Upper lobe of right lung (tissue), 1 donor: ENCODE measurements around the gene CAPN9. TPM values are rescaled to one million over a fixed set of nuclear protein-coding genes. Genes with fewer than 3 reads are reported as not detected.

Source experiments
- ATAC-seq: fragments of 200-7000 bp; cut with Tn5 transposase; one replicate; pipeline ENCODE4 v1.9.1; 2020; ENCODE audit warnings: mild to moderate bottlenecking, moderate library complexity
- DNase-seq: peaks from one replicate; pipeline ENCODE4 v3.0.0-alpha.2; 2020
- H3K27ac ChIP-seq: fragments of 200-600 bp; one replicate; pipeline ENCODE4 v1.8.0; 2022
- H3K27me3 ChIP-seq: fragments of 200-600 bp; one replicate; pipeline ENCODE4 v1.8.0; 2022; ENCODE audit warnings: mild to moderate bottlenecking
- H3K36me3 ChIP-seq: fragments of 200-600 bp; one replicate; pipeline ENCODE4 v1.8.0; 2022
- H3K4me1 ChIP-seq: fragments of 200-600 bp; one replicate; pipeline ENCODE4 v1.8.0; 2022
- H3K4me3 ChIP-seq: fragments of 200-600 bp; one replicate; pipeline ENCODE4 v1.8.0; 2022; ENCODE audit warnings: mild to moderate bottlenecking
- H3K9me3 ChIP-seq: fragments of 200-600 bp; one replicate; pipeline ENCODE4 v1.8.0; 2022
- CTCF ChIP-seq: fragments of 200-600 bp; IDR thresholded peaks from one replicate; pipeline ENCODE4 v1.8.0; 2022; ENCODE audit warnings: antibody characterized with exemption
- intact Hi-C: fragments of 100-400 bp; cut with DNase I; formaldehyde crosslinking; loops from one replicate; pipeline ENCODE4 v1.11.0; 2022
- total RNA-seq: library from RNA; stranded (reverse); fragmentation: NEBNext Ultra II Directional; extraction: Animal tissue kit (Norgen Biotek cat#: 25700); gene quantifications from one replicate; pipeline ENCODE4 v1.2.1, GENCODE V29; 2021
- donor health status: DM: no; HTN: yes; CAD: no; lungs with severe emphysema.

The CAPN9 gene
- total RNA-seq, 1 donor from 2014 or later: 21.8 TPM

DNA sequence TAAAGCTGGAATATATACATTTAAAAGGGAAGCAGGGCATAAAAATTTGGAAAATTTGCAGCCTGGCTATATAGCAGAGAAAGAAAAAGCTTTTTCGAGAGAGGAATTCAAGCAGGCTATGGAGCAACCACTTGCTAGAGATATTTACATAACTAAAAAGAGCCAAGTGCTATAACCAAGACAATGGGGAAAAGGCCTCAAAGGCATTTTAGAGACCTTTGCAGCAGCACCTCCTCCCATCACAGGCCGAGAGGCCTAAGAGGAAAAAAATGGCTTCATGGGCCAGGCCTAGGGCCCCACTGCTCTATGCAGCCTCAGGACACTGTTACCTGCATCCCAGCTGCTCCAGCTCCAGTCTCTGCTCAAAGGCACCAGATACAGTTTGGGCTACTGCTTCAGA lies 37.0 kb downstream of the CAPN9 start:
- Histone ChIP-seq H3K27ac (no peak overlapping the region), H3K4me3 (no peak overlapping the region), H3K4me1 (no peaks in the 10 kb centered on the region), H3K9me3 (no peaks in the 10 kb centered on the region), H3K27me3 (no peaks in the 10 kb centered on the region), H3K36me3 (no peaks in the 10 kb centered on the region)
- intact Hi-C loops: no loop called here
- TF ChIP-seq CTCF: no peak
- DNase-seq (no peak), ATAC-seq (no peak)

- DNase-seq (no peak), ATAC-seq (no peak)
- H3K27ac ChIP-seq: no peak overlapping the region
- no peak overlapping the region for H3K4me3 ChIP-seq
- TF ChIP-seq CTCF: no peak
- H3K9me3 ChIP-seq: no peaks in the 10 kb centered on the region
- no peaks in the 10 kb centered on the region for H3K36me3 ChIP-seq
- no peaks in the 10 kb centered on the region for H3K4me1 ChIP-seq
- intact Hi-C loops: no loop called here
- no peaks in the 10 kb centered on the region for H3K27me3 ChIP-seq
Observed at GRCh38 chr1:230785636-230786384, 38.6 kb downstream of the CAPN9 start.

DNA sequence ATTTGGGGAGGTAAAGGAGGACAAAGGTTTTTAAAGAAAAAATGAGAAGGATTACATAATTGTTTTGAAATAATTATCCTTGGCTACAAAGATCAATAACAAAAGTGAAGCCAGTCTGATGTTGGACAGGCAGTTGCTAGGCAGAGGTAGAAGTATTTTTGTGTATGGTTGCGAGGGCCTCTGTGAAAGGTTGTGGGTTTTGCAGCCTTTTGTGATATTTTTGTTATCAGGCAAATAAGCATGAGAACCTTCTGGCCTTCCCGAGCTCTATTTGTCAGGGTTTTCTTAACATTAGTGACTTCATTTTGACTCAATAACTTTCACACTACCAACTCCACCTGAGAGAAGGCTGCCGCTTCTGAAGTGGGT lies 39.2 kb downstream of the CAPN9 start:
- Histone ChIP-seq H3K36me3 (no peaks in the 10 kb centered on the region), H3K9me3 (no peaks in the 10 kb centered on the region), H3K27ac (no peak overlapping the region), H3K27me3 (no peaks in the 10 kb centered on the region), H3K4me1 (no peaks in the 10 kb centered on the region), H3K4me3 (no peak overlapping the region)
- ATAC-seq (no peak), DNase-seq (no peak)
- no peak for TF ChIP-seq CTCF
- intact Hi-C loops: no loop called here

DNA sequence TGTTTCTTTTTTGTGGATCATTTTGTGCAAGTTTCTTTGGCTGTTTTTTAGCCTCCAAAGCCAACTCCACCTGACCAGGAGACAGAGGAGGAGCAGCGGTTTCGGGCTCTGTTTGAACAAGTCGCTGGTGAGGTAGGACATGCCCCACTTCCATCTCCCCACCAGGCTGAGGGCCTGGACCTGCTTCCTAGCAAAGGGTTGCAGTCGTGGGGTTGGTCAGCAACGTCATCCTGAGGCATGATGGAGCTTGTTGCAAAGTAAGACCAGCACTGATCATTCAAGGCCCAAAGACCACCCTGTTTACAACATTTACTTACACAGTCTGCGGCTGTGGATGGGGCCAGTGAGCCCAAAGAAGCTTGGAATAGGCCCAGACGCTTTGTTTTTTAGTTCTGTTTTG lies 40.3 kb downstream of the CAPN9 start:
- no peak for TF ChIP-seq CTCF
- H3K27ac ChIP-seq: no peak overlapping the region
- no peaks in the 10 kb centered on the region for H3K27me3 ChIP-seq
- no peak overlapping the region for H3K4me3 ChIP-seq
- DNase-seq (no peak), ATAC-seq (no peak)
- intact Hi-C loops: no loop called here
- no peaks in the 10 kb centered on the region for H3K9me3 ChIP-seq
- no peaks in the 10 kb centered on the region for H3K4me1 ChIP-seq
- no peaks in the 10 kb centered on the region for H3K36me3 ChIP-seq

GRCh38 chr1:230788561-230789275 lies 41.5 kb downstream of the CAPN9 start:
- intact Hi-C loops: no loop called here
- no peak for TF ChIP-seq CTCF
- DNase-seq: no peak

More at GRCh38 chr1:230788561-230789275, 41.5 kb downstream of the CAPN9 start:
- Histone ChIP-seq H3K4me3 (no peak overlapping the region), H3K36me3 (no peaks in the 10 kb centered on the region), H3K27me3 (no peaks in the 10 kb centered on the region), H3K9me3 (no peaks in the 10 kb centered on the region), H3K27ac (no peak overlapping the region), H3K4me1 (no peaks in the 10 kb centered on the region)
- no peak for ATAC-seq
